OCI-LY3 (cell line): ENCODE results near the gene C11orf21.
"Not testable (repeated sequence)": the region's sequence is repeated elsewhere in the genome, so short reads cannot be mapped to it uniquely, and the experiment has no call there.

ENCODE experiments used
- H2AFZ ChIP-seq: fragments of 200-600, 300-600 bp; shearing (Covaris generic); 2 replicates; pipeline ENCODE4 v1.6.0; 2014; ENCODE audit warnings: antibody characterized with exemption, low read depth, low read length
- H3K27ac ChIP-seq: fragments of 200-600, 300-600 bp; sonication (generic); 2 replicates; pipeline ENCODE4 v1.5.1; 2014; ENCODE audit warnings: mild to moderate bottlenecking, low read length, moderate library complexity, mixed read lengths
- H3K27me3 ChIP-seq: fragments of 200-600, 300-600 bp; sonication (generic); 2 replicates; pipeline ENCODE4 v1.6.1; 2014; ENCODE audit warnings: low read depth, low read length, mixed read lengths
- H3K36me3 ChIP-seq: fragments of 200-600, 300-600 bp; sonication (generic); replicated peaks from 2 replicates; pipeline ENCODE3; 2014; ENCODE audit warnings: low read depth, low read length, mixed read lengths
- H3K4me1 ChIP-seq: fragments of 300-600, 200-600 bp; sonication (generic); 2 replicates; pipeline ENCODE4 v1.6.1; 2014; ENCODE audit warnings: low read length, mixed read lengths
- H3K4me2 ChIP-seq: fragments of 200-600, 300-600 bp; sonication (generic); 2 replicates; pipeline ENCODE4 v1.6.1; 2014; ENCODE audit warnings: low read length, mixed read lengths
- H3K4me3 ChIP-seq: fragments of 300-600, 200-600 bp; sonication (generic); 2 replicates; pipeline ENCODE4 v1.5.1; 2014; ENCODE audit warnings: antibody characterized with exemption, mild to moderate bottlenecking, low read length, moderate library complexity
- H3K79me2 ChIP-seq: fragments of 300-600, 200-600 bp; shearing (Covaris generic); 2 replicates; pipeline ENCODE4 v1.6.1; 2014; ENCODE audit warnings: mild to moderate bottlenecking, low read length, mixed read lengths
- H3K9ac ChIP-seq: fragments of 300-600, 200-600 bp; shearing (Covaris generic); 2 replicates; pipeline ENCODE4 v1.6.0; 2014; ENCODE audit warnings: mild to moderate bottlenecking, low read length, moderate library complexity
- H3K9me3 ChIP-seq: fragments of 200-600, 300-600 bp; shearing (Covaris generic); 2 replicates; pipeline ENCODE4 v1.6.1; 2014; ENCODE audit warnings: low read length, mixed read lengths; ENCODE audit not compliant: insufficient read depth
- H4K20me1 ChIP-seq: fragments of 200-600, 300-600 bp; sonication (generic); 2 replicates; pipeline ENCODE4 v1.6.1; 2016; ENCODE audit warnings: low read length, mixed read lengths; ENCODE audit not compliant: insufficient read depth
- CTCF ChIP-seq: fragments of 200-600, 300-600 bp; sonication (generic); IDR thresholded peaks from 2 replicates; pipeline ENCODE4 v1.5.1; 2014; ENCODE audit warnings: antibody characterized with exemption, low read length, low read depth
- EZH2phosphoT487 ChIP-seq: fragments of 200-600 bp; shearing (Covaris generic); IDR thresholded peaks from 2 replicates; pipeline ENCODE4 v1.6.1; 2018; ENCODE audit warnings: antibody characterized with exemption, mixed run types, low read depth

The C11orf21 gene

GRCh38 chr11:2287091-2287490 lies 14.6 kb downstream of the C11orf21 start:
- Histone ChIP-seq H3K4me3 (no peak overlapping the region), H2AFZ (no peak overlapping the region), H3K9ac (no peak overlapping the region), H3K4me1 (no peaks in the 10 kb centered on the region), H4K20me1 (no peaks in the 10 kb centered on the region), H3K27ac (no peak overlapping the region), H3K79me2 (no peaks in the 10 kb centered on the region), H3K36me3 (no peaks in the 10 kb centered on the region), H3K27me3 (peaks cover 22% of the 10 kb centered on the region), H3K4me2 (no peak overlapping the region), H3K9me3 (no peaks in the 10 kb centered on the region)
- no peak for TF ChIP-seq CTCF
- no peak for TF ChIP-seq EZH2phosphoT487

GRCh38 chr11:2286350-2286749 lies 15.4 kb downstream of the C11orf21 start:
- H3K27me3 ChIP-seq: peaks cover 23% of the 10 kb centered on the region
- H3K9ac ChIP-seq, H3K4me3 ChIP-seq, H4K20me1 ChIP-seq, H3K9me3 ChIP-seq, H2AFZ ChIP-seq, H3K4me2 ChIP-seq, H3K4me1 ChIP-seq, H3K79me2 ChIP-seq, H3K27ac ChIP-seq, H3K36me3 ChIP-seq: not testable (repeated sequence)

- H3K4me3 ChIP-seq: no peak overlapping the region
- no peaks in the 10 kb centered on the region for H3K79me2 ChIP-seq
- H3K27ac ChIP-seq: no peak overlapping the region
- no peak overlapping the region for H3K9ac ChIP-seq
- 0 out of 2 replicates have a peak, but pooled peaks cover 5% of the 10 kb centered on the region for H3K9me3 ChIP-seq
- no peaks in the 10 kb centered on the region for H4K20me1 ChIP-seq
- H3K4me1 ChIP-seq: no peaks in the 10 kb centered on the region
- no peaks in the 10 kb centered on the region for H3K36me3 ChIP-seq
- H3K4me2 ChIP-seq: no peak overlapping the region
- H2AFZ ChIP-seq: no peak overlapping the region
- H3K27me3 ChIP-seq: peaks cover 47% of the 10 kb centered on the region
- TF ChIP-seq EZH2phosphoT487 (no peak), CTCF (no peak)
Measured at GRCh38 chr11:2280208-2280607, 21.5 kb downstream of the C11orf21 start.

- TF ChIP-seq CTCF: no peak
- TF ChIP-seq EZH2phosphoT487: no peak
- no peak overlapping the region for H2AFZ ChIP-seq
- no peaks in the 10 kb centered on the region for H3K4me1 ChIP-seq
Measured at GRCh38 chr11:2277933-2278523, 23.7 kb downstream of the C11orf21 start.

GRCh38 chr11:2277008-2277346 lies 24.7 kb downstream of the C11orf21 start:
- TF ChIP-seq CTCF: no peak
- Histone ChIP-seq H3K27ac (no peak overlapping the region), H3K27me3 (peaks cover 27% of the 10 kb centered on the region), H3K4me1 (no peaks in the 10 kb centered on the region), H3K4me3 (no peak overlapping the region), H3K4me2 (no peak overlapping the region), H3K9me3 (0 out of 2 replicates have a peak, but pooled peaks cover 5% of the 10 kb centered on the region), H3K9ac (no peak overlapping the region), H2AFZ (no peak overlapping the region), H3K36me3 (no peaks in the 10 kb centered on the region), H3K79me2 (no peaks in the 10 kb centered on the region), H4K20me1 (no peaks in the 10 kb centered on the region)

More at GRCh38 chr11:2277933-2278523, 23.7 kb downstream of the C11orf21 start:
- no peak overlapping the region for H3K4me3 ChIP-seq
- H3K9me3 ChIP-seq: 0 out of 2 replicates have a peak, but pooled peaks cover 5% of the 10 kb centered on the region
- H3K27me3 ChIP-seq: peaks cover 37% of the 10 kb centered on the region
- no peak overlapping the region for H3K4me2 ChIP-seq
- H3K79me2 ChIP-seq: no peaks in the 10 kb centered on the region
- H4K20me1 ChIP-seq: no peaks in the 10 kb centered on the region
- no peaks in the 10 kb centered on the region for H3K36me3 ChIP-seq
- H3K27ac ChIP-seq: no peak overlapping the region
- no peak overlapping the region for H3K9ac ChIP-seq
